GM12878 (cell line): ENCODE measurements around the gene RAMACL. TPM values are rescaled to one million over a fixed set of nuclear protein-coding genes. Genes with fewer than 3 reads are reported as not detected.

Experiments
- ATAC-seq: fragments of 200-7000 bp; cut with Tn5 transposase; 3 replicates; pipeline ENCODE4 v1.9.1; 2020; ENCODE audit warnings: mild to moderate bottlenecking, moderate library complexity
- BruUV-seq: library from RNA; stranded (reverse); fragments of 400-500 nt; replicated peaks from 2 replicates; lab custom pipeline; 2021; lab: Mats Ljungman, UMichigan
- CTCF ChIA-PET: fragments of 300-600 bp; sonication (Branson Sonifier 250); formaldehyde crosslinking; extraction: SDS; loops from one replicate; lab custom pipeline; 2021; ENCODE audit warnings: inconsistent platforms; lab: Yijun Ruan, JAX
- POLR2A ChIA-PET: fragments of 350-600 bp; formaldehyde crosslinking; extraction: SDS; loops from one replicate; lab custom pipeline; 2021; ENCODE audit warnings: inconsistent platforms; lab: Charles Lee
- RAD21 ChIA-PET: fragments of 300-600 bp; sonication (Branson Sonifier 250); formaldehyde crosslinking; loops from one replicate; lab custom pipeline; 2023; ENCODE audit warnings: antibody characterized with exemption; ENCODE audit not compliant: unreplicated experiment; lab: Charles Lee
- SMC1A ChIA-PET: fragments of 300-600 bp; sonication (Branson Sonifier 250); formaldehyde crosslinking; loops from one replicate; lab custom pipeline; 2023; ENCODE audit not compliant: unreplicated experiment, uncharacterized antibody; lab: Charles Lee
- DNase-seq: peaks from one replicate; pipeline ENCODE4 v3.0.0-alpha.2; 2011; ENCODE audit warnings: low read depth, low spot score
- FAIRE-seq: peaks from 3 replicates; lab custom pipeline; 2011; peaks lifted over from hg19 to GRCh38; lab: Jason Lieb, UNC
- H2AFZ ChIP-seq: 2 replicates; pipeline ENCODE4 v1.6.0; 2011; ENCODE audit warnings: low read depth, low read length, control low read depth; ENCODE audit not compliant: control insufficient read depth
- H3K27ac ChIP-seq: 2 replicates; pipeline ENCODE4 v1.5.1; 2011; ENCODE audit warnings: control low read depth; ENCODE audit not compliant: control insufficient read depth, insufficient read depth
- H3K27me3 ChIP-seq, 2 experiments: replicated peaks in 1 of 2; 2 replicates each; pipeline versions ENCODE4 v1.6.0 to v1.6.1; 2011; ENCODE audit warnings: low read length in 1 of 2; ENCODE audit not compliant: control insufficient read depth in 2 of 2, insufficient read depth in 2 of 2
- H3K36me3 ChIP-seq, 2 experiments: 2 replicates each; pipeline ENCODE4 v1.5.1; 2011; ENCODE audit warnings: low read length in 1 of 2; ENCODE audit not compliant: control insufficient read depth in 2 of 2, insufficient read depth in 2 of 2
- H3K4me1 ChIP-seq: 2 replicates; pipeline ENCODE4 v1.6.1; 2011; ENCODE audit warnings: mild to moderate bottlenecking, low read length, moderate library complexity, mixed read lengths; ENCODE audit not compliant: control insufficient read depth, insufficient read depth
- H3K4me2 ChIP-seq: 2 replicates; pipeline ENCODE4 v1.6.0; 2011; ENCODE audit warnings: control low read depth; ENCODE audit not compliant: control insufficient read depth, insufficient read depth
- H3K4me3 ChIP-seq: fragments of 200-600 bp; sonication (generic); 2 replicates; pipeline ENCODE4 v1.5.1; 2016
- H3K79me2 ChIP-seq: 2 replicates; pipeline ENCODE4 v1.6.0; 2011; ENCODE audit warnings: low read length; ENCODE audit not compliant: control insufficient read depth, insufficient read depth
- H3K9ac ChIP-seq: 2 replicates; pipeline ENCODE4 v1.8.0; 2011; ENCODE audit warnings: low read length, control low read depth, mixed read lengths; ENCODE audit not compliant: control insufficient read depth, insufficient read depth
- H3K9me3 ChIP-seq: replicated peaks from 3 replicates; pipeline ENCODE4 v1.5.1; 2011; ENCODE audit warnings: mild to moderate bottlenecking, low read length; ENCODE audit not compliant: control insufficient read depth, insufficient read depth
- H4K20me1 ChIP-seq: 2 replicates; pipeline ENCODE4 v1.6.0; 2011; ENCODE audit not compliant: control insufficient read depth, insufficient read depth
- BMI1 ChIP-seq: fragments of 450-650 bp; IDR thresholded peaks from 2 replicates; pipeline ENCODE4 v1.6.1; 2016; ENCODE audit warnings: mild to moderate bottlenecking, moderate library complexity, borderline replicate concordance
- ELK1 ChIP-seq: IDR thresholded peaks from 2 replicates; pipeline ENCODE4 v1.6.1; 2012; ENCODE audit warnings: low read depth, low read length, improper control_type of control experiment
- JUND ChIP-seq: IDR thresholded peaks from 2 replicates; pipeline ENCODE4 v1.6.1; 2012; ENCODE audit warnings: low read depth, mild to moderate bottlenecking, low read length, improper control_type of control experiment, moderate library complexity
- NFIC ChIP-seq: IDR thresholded peaks from 2 replicates; pipeline ENCODE4 v1.6.1; 2012; ENCODE audit warnings: low read depth, mild to moderate bottlenecking, inconsistent platforms, low read length, moderate library complexity
- PAX8 ChIP-seq: fragments of 450-650 bp; IDR thresholded peaks from 2 replicates; pipeline ENCODE4 v1.6.1; 2017; ENCODE audit warnings: mild to moderate bottlenecking, moderate library complexity
- WGBS: methylation state at CpG from one replicate; pipeline ENCODE4 v1.1.6; 2016; ENCODE audit warnings: low lambda C conversion rate; ENCODE audit not compliant: insufficient replicate concordance, insufficient coverage; ENCODE audit errors: missing lambda C conversion rate; 5-methylcytosine and 5-hydroxymethylcytosine counted together
- in situ Hi-C: fragments of 300-500 bp; cut with MboI; formaldehyde crosslinking; loops from 9 replicates; pipeline ENCODE4 v1.14.3; 2018; ENCODE audit warnings: mixed read lengths
- intact Hi-C: fragments of 100-400 bp; cut with micrococcal nuclease; formaldehyde crosslinking; loops from one replicate; pipeline ENCODE4 v1.14.2; 2022; ENCODE audit not compliant: unreplicated experiment
- polyA plus RNA-seq, 11 experiments: library from polyadenylated mRNA; depleted of rRNA in 4 of 11; unstranded in 6 of 11; stranded (reverse) in 5 of 11; fragments of >200 nt; fragmentation: Nextera tagmentation in 4 of 11; fragmentation: Illumina TruSeq in 1 of 11; extraction: Ambion mirVana in 4 of 11; extraction: Trizol in 1 of 11; gene quantifications; 1 replicate in 1 of 11; 2 replicates in 10 of 11; pipeline versions ENCODE4 v1.2.1 to v1.2.3, GENCODE V29; 2011 to 2016; ENCODE audit warnings: inconsistent platforms in 2 of 11, missing spikeins in 2 of 11, low read depth in 1 of 11
- total RNA-seq, 4 experiments: library from RNA; depleted of rRNA in 3 of 4; stranded (reverse); fragments of >200 nt in 3 of 4; fragmentation: Illumina TruSeq in 1 of 4; extraction: Trizol in 1 of 4; gene quantifications; 2 replicates each; pipeline versions ENCODE4 v1.2.1 to v1.2.3, GENCODE V29; 2013 to 2021
- TF ChIP-seq, protein P1 (sequence below): fragments of 150-350 bp; IDR thresholded peaks from 2 replicates; pipeline ENCODE4 v1.6.1; 2016; ENCODE audit warnings: low read depth, low read length

The RAMACL gene
- total and polyA plus RNA-seq, 10 of the 15 experiments (the other 5 are each of a cell fraction or from before 2014, with no cell fraction given): 0.09 to 1.3 (median 0.31) TPM; not detected in 1

DNA sequence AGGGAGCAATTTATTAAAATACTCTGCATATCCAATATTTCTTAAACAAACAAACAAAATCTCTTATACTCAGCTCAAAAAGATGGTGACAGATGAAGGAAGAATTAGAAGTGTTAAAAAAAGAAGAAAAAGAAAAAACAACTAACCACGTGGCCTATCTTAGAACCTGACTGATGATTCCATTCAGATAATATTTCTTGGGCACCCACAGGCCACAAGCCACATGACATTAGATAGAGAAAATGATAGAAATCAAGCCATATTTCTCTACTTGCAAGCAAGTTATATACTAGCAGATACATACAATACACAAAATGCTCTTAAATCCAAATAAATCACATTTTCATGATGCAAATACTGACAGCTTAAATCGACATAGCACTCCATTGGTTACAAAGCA lies 14.5 kb upstream of the RAMACL start:
- Histone ChIP-seq H3K4me1 (no peaks in the 10 kb centered on the region), H3K27me3 (no peaks in the 10 kb centered on the region), H3K79me2 (no peaks in the 10 kb centered on the region), H3K9me3 (no peaks in the 10 kb centered on the region; the same call in 1 of the 3 replicates), H4K20me1 (no peaks in the 10 kb centered on the region), H2AFZ (no peak overlapping the region), H3K27ac (no peak overlapping the region), H3K36me3 (no peaks in the 10 kb centered on the region), H3K4me2 (no peak overlapping the region), H3K4me3 (no peak overlapping the region), H3K9ac (no peak overlapping the region)
- BruUV-seq: no TSS peak
- WGBS: 12% methylated on average over 2 of the region's 2 CpGs
- intact Hi-C loops: no loop called here
- ChIA-PET SMC1A (interaction anchor here (0.9 to 1.4 kb wide), 2 partner anchors 13 to 23 kb away, joined by 3 to 5 read pairs; no protein-coding TSS in a partner anchor), POLR2A (no interaction called here), RAD21 (no interaction called here), CTCF (interaction anchor here (0.6 kb wide), 1 partner anchor 223 kb away, joined by 3 read pairs; no protein-coding TSS in a partner anchor)
- TF ChIP-seq NFIC: no peak
- TF ChIP-seq PAX8: no peak
- TF ChIP-seq BMI1: no peak
- TF ChIP-seq ELK1: no peak
- TF ChIP-seq, protein P1, sequence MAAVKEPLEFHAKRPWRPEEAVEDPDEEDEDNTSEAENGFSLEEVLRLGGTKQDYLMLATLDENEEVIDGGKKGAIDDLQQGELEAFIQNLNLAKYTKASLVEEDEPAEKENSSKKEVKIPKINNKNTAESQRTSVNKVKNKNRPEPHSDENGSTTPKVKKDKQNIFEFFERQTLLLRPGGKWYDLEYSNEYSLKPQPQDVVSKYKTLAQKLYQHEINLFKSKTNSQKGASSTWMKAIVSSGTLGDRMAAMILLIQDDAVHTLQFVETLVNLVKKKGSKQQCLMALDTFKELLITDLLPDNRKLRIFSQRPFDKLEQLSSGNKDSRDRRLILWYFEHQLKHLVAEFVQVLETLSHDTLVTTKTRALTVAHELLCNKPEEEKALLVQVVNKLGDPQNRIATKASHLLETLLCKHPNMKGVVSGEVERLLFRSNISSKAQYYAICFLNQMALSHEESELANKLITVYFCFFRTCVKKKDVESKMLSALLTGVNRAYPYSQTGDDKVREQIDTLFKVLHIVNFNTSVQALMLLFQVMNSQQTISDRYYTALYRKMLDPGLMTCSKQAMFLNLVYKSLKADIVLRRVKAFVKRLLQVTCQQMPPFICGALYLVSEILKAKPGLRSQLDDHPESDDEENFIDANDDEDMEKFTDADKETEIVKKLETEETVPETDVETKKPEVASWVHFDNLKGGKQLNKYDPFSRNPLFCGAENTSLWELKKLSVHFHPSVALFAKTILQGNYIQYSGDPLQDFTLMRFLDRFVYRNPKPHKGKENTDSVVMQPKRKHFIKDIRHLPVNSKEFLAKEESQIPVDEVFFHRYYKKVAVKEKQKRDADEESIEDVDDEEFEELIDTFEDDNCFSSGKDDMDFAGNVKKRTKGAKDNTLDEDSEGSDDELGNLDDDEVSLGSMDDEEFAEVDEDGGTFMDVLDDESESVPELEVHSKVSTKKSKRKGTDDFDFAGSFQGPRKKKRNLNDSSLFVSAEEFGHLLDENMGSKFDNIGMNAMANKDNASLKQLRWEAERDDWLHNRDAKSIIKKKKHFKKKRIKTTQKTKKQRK: no peak
- no peak for TF ChIP-seq JUND
- ATAC-seq: no peak
- DNase-seq: no peak
- in situ Hi-C loops: no loop called here
- FAIRE-seq: no peak
